Breast epithelium (tissue), 4 donors: ENCODE data around the gene PRPSAP1. TPM values are rescaled to one million over a fixed set of nuclear protein-coding genes. Genes with fewer than 3 reads are reported as not detected.

ENCODE experiments used
- DNase-seq, 2 donors: peaks; one replicate each; pipeline ENCODE4 v3.0.0-alpha.2; 2019; ENCODE audit warnings: low spot score in 2 of 2
- H3K27ac ChIP-seq, 2 donors: fragments of 200-600 bp; sonication (generic) in 1 of 2; one replicate each; pipeline ENCODE4 v1.5.1; 2016 to 2019; ENCODE audit warnings: mild to moderate bottlenecking in 1 of 2
- H3K27me3 ChIP-seq, 2 donors: fragments of 200-600 bp; sonication (generic) in 1 of 2; one replicate each; pipeline versions ENCODE4 v1.5.1 to v1.6.0; 2017 to 2019; ENCODE audit warnings: control low read depth in 1 of 2, mild to moderate bottlenecking in 1 of 2
- H3K36me3 ChIP-seq: fragments of 200-600 bp; one replicate; pipeline ENCODE4 v1.5.1; 2019
- H3K4me1 ChIP-seq, 2 donors: fragments of 200-600 bp; sonication (generic); one replicate each; pipeline ENCODE4 v1.5.1; 2016 to 2019; ENCODE audit warnings: control low read depth in 1 of 2
- H3K4me3 ChIP-seq, 3 donors: fragments of 200-600 bp; sonication (generic); 1 replicate in 2 of 3; 2 replicates in 1 of 3; pipeline ENCODE4 v1.5.1; 2016 to 2019; ENCODE audit warnings: mild to moderate bottlenecking in 3 of 3, moderate library complexity in 2 of 3
- H3K9me3 ChIP-seq, 2 donors: fragments of 200-600 bp; sonication (generic) in 1 of 2; one replicate each; pipeline ENCODE4 v1.5.1; 2016 to 2019; ENCODE audit warnings: control low read depth in 1 of 2
- CTCF ChIP-seq, 3 donors: fragments of 450-650 bp; IDR thresholded peaks; one replicate each; pipeline ENCODE4 v1.5.1; 2016 to 2017; ENCODE audit warnings: antibody characterized with exemption in 3 of 3, mild to moderate bottlenecking in 3 of 3, moderate library complexity in 3 of 3
- POLR2A ChIP-seq: fragments of 450-650 bp; IDR thresholded peaks from one replicate; pipeline ENCODE4 v1.6.1; 2016; ENCODE audit warnings: antibody characterized with exemption, mild to moderate bottlenecking, moderate library complexity
- POLR2AphosphoS5 ChIP-seq, 3 donors: sonication (generic); formaldehyde crosslinking; IDR thresholded peaks; one replicate each; pipeline ENCODE4 v1.6.1; 2017; ENCODE audit warnings: antibody characterized with exemption in 3 of 3
- intact Hi-C: fragments of 100-400 bp; cut with DNase I; formaldehyde crosslinking; loops from one replicate; pipeline ENCODE4 v1.15.1; 2023; ENCODE audit warnings: low total_unique reads
- total RNA-seq, 3 donors: library from RNA; depleted of rRNA; stranded (reverse); fragments of >200 nt; gene quantifications; one replicate each; pipeline ENCODE4 v1.1.0, GENCODE V29; 2016

PRPSAP1 gene
- total RNA-seq, 3 donors from 2014 or later: 71.4 to 110 (median 78.3) TPM

DNA sequence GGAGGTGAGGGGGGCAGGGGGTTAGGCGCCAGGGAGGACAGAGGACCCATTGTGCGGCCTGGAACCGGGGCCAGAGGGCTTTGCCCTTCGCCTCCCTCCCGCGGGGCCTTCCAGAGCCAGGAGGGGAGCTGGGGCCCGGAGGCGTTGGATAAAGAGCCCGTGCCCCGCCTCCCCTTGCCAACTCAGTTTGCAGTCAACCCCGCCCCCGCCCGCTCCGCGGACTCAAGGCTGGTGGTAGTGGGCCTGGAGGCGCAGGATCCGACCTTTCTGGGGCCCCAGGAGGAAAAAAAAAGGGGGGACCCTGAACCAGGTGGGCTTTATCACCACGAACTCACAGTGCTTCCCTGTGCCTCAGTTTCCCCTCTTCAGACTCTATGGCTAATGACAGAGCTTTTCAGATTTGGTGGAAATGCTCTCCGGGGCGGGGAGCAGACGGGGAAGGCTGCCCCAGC is 28.7 kb upstream of the PRPSAP1 start:
- intact Hi-C loops: loop anchor here (5.0 kb wide), 1 partner anchor 790 kb away; no protein-coding TSS in a partner anchor
- peak overlapping the region; percentile 51 to 66 (median 62) for H3K4me3 ChIP-seq
- peak in 1 of 2 donors; percentile 54 for DNase-seq
- TF ChIP-seq CTCF (IDR thresholded peaks at IDR 0.05): no peak
- no peak for TF ChIP-seq POLR2AphosphoS5 (IDR thresholded peaks at IDR 0.05)
- TF ChIP-seq POLR2A: no peak
- no peaks in the 10 kb centered on the region for H3K9me3 ChIP-seq
- H3K4me1 ChIP-seq: peaks cover 0 to 20% of the 10 kb centered on the region in 2 donors
- H3K27me3 ChIP-seq: no peaks in the 10 kb centered on the region
- peak overlapping the region; percentile 88 to 89 for H3K27ac ChIP-seq
- no peaks in the 10 kb centered on the region for H3K36me3 ChIP-seq

DNA sequence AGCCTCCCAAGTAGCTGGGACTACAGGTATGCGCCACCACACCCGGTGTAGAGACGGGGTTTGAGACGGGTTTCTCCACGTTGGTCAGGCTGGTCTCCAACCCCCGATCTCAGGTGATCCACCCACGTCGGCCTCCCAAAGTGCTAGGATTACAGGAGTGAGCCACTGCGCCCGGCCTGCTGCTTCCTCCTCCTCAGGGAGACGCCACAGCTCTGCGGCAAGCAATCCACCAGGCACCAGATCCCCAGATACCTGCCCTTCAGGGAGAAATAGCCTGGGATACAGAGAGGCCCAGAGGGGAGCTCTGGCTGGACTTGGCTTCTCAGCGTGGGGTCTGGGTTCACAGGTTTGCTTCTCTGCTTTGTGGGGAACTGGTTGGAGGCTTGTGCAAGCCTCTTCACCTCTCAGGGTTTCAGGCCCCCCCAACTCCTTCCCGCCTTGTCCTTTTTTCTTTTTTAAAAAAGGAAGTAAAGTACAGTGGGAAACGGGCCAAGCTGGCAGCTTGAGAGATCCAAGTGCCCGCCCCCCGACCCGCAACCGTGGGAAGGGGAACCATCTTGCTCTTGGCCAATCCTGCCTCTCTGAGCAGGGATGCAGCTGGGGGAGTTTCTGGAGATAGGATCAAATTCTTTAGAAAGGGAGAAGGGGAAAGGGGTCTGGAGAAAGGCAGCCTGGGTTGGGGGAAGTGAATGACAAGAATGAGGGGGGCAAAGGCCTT is 28.1 kb upstream of the PRPSAP1 start:
- H3K27ac ChIP-seq: peak overlapping the region; percentile 88 to 89
- intact Hi-C loops: loop anchor here (5.0 kb wide), 1 partner anchor 791 kb away; no protein-coding TSS in a partner anchor
- no peak for DNase-seq
- H3K27me3 ChIP-seq: no peaks in the 10 kb centered on the region
- peaks cover 0 to 20% of the 10 kb centered on the region in 2 donors for H3K4me1 ChIP-seq
- H3K36me3 ChIP-seq: no peaks in the 10 kb centered on the region
- no peaks in the 10 kb centered on the region for H3K9me3 ChIP-seq
- H3K4me3 ChIP-seq: peak overlapping the region in 2 of 3 donors; percentile 62 to 66
- TF ChIP-seq CTCF (IDR thresholded peaks at IDR 0.05) (no peak), POLR2AphosphoS5 (IDR thresholded peaks at IDR 0.05) (no peak), POLR2A (no peak)

GRCh38 chr17:76379646-76380376 is 26.1 kb upstream of the PRPSAP1 start:
- no peak for DNase-seq
- TF ChIP-seq POLR2A: no peak
- no peak for TF ChIP-seq CTCF (IDR thresholded peaks at IDR 0.05)
- no peak for TF ChIP-seq POLR2AphosphoS5 (IDR thresholded peaks at IDR 0.05)
- no peak overlapping the region for H3K4me3 ChIP-seq
- H3K9me3 ChIP-seq: no peaks in the 10 kb centered on the region
- peak overlapping the region; percentile 49 to 88 for H3K27ac ChIP-seq
- no peaks in the 10 kb centered on the region for H3K27me3 ChIP-seq
- peaks cover 7 to 13% of the 10 kb centered on the region in 2 donors for H3K4me1 ChIP-seq
- H3K36me3 ChIP-seq: no peaks in the 10 kb centered on the region
- intact Hi-C loops: loop anchor here (5.0 kb wide), 1 partner anchor 792 kb away; no protein-coding TSS in a partner anchor

DNA sequence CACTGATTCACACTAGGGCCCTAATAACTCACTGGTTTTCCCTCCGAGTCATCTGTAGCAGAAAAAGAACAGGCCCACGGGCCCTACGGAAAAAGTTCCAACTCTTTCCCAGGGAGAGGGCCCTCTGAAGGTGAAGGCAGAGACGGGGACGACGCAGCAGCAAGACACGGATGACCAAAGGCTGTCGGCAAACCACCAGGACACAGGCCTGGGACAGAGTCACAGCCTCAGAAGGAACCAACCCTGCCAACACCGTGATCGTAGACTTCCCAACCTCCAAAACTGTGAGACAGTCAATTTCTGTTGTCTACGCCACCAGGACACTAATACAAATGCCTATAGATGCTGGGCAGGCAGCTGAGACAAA is 25.5 kb upstream of the PRPSAP1 start:
- Histone ChIP-seq H3K4me1 (peaks cover 7 to 13% of the 10 kb centered on the region in 2 donors), H3K36me3 (no peaks in the 10 kb centered on the region), H3K9me3 (no peaks in the 10 kb centered on the region), H3K27ac (peak overlapping the region; percentile 49 to 50), H3K27me3 (no peaks in the 10 kb centered on the region), H3K4me3 (no peak overlapping the region)
- intact Hi-C loops: no loop called here
- no peak for DNase-seq
- TF ChIP-seq POLR2A (no peak), POLR2AphosphoS5 (IDR thresholded peaks at IDR 0.05) (no peak), CTCF (IDR thresholded peaks at IDR 0.05) (no peak)
